Kidney (tissue), 14 donors: ENCODE results near the gene ATP13A1. TPM values are rescaled to one million over a fixed set of nuclear protein-coding genes. Genes with fewer than 3 reads are reported as not detected.
A peak's percentile ranks its signal among the peaks of the same experiment; 100 is the strongest.
"Not testable (repeated sequence)": the region's sequence is repeated elsewhere in the genome, so short reads cannot be mapped to it uniquely, and the experiment has no call there.

Source experiments
- DNase-seq, 5 donors: peaks; one replicate each; pipeline ENCODE4 v3.0.0-alpha.2; 2013 to 2020
- FAIRE-seq: peaks from 2 replicates; lab custom pipeline; 2012; peaks lifted over from hg19 to GRCh38; lab: Jason Lieb, UNC
- H3K27ac ChIP-seq, 2 donors: one replicate each; pipeline ENCODE4 v1.7.0; 2013; ENCODE audit warnings: low read depth in 2 of 2, low read length in 2 of 2, inconsistent platforms in 1 of 2
- H3K27me3 ChIP-seq: one replicate; pipeline ENCODE4 v1.7.1; 2013; ENCODE audit warnings: low read length, inconsistent platforms; ENCODE audit not compliant: control insufficient read depth, insufficient read depth
- H3K36me3 ChIP-seq, 3 donors: one replicate each; pipeline versions ENCODE4 v1.7.0 to v1.7.1; 2013; ENCODE audit warnings: low read length in 3 of 3, control low read depth in 1 of 3, inconsistent platforms in 1 of 3; ENCODE audit not compliant: insufficient read depth in 3 of 3, control insufficient read depth in 2 of 3
- H3K4me1 ChIP-seq, 3 donors: one replicate each; pipeline versions ENCODE4 v1.7.0 to v1.7.1; 2013; ENCODE audit warnings: low read length in 3 of 3, inconsistent platforms in 1 of 3, low read depth in 1 of 3; ENCODE audit not compliant: control insufficient read depth in 2 of 3, insufficient read depth in 2 of 3
- H3K4me3 ChIP-seq, 3 donors: one replicate each; pipeline versions ENCODE4 v1.7.0 to v1.8.1; 2013; ENCODE audit warnings: low read length in 3 of 3, control low read depth in 1 of 3, inconsistent platforms in 1 of 3
- H3K9ac ChIP-seq, 3 donors: one replicate each; pipeline versions ENCODE4 v1.7.0 to v1.7.1; 2013; ENCODE audit warnings: low read length in 3 of 3, control low read depth in 1 of 3, inconsistent platforms in 1 of 3
- H3K9me3 ChIP-seq, 3 donors: one replicate each; pipeline versions ENCODE4 v1.7.0 to v1.7.1; 2013; ENCODE audit warnings: low read length in 3 of 3, control low read depth in 1 of 3, inconsistent platforms in 1 of 3; ENCODE audit not compliant: control insufficient read depth in 2 of 3, insufficient read depth in 1 of 3
- intact Hi-C: fragments of 100-400 bp; cut with DNase I; formaldehyde crosslinking; loops from one replicate; pipeline ENCODE4 v1.11.1; 2022
- polyA plus RNA-seq: library from polyadenylated mRNA; stranded (reverse); fragments of 350-450 nt; fragmentation: Illumina TruSeq; extraction: RNeasy Lipid Tissue Mini Kit (QIAGEN cat#74804); gene quantifications from one replicate; pipeline ENCODE4 v1.2.3, GENCODE V29; 2014; ENCODE audit warnings: low read depth, low replicate concordance; ENCODE audit not compliant: insufficient read depth
- total RNA-seq: library from RNA; stranded (reverse); fragmentation: NEBNext Ultra II Directional; extraction: Animal tissue kit (Norgen Biotek cat#: 25700); gene quantifications from one replicate; pipeline ENCODE4 v1.2.1, GENCODE V29; 2021
- TF ChIP-seq, protein P1 (sequence below): IDR thresholded peaks from 3 replicates; pipeline ENCODE4 v1.5.1; 2012; ENCODE audit warnings: mild to moderate bottlenecking, moderate library complexity, borderline replicate concordance; ENCODE audit not compliant: insufficient read depth; ENCODE audit errors: extremely low read depth
- donor health status: control.
- donor health status: control.
- donor health status: control.
- donor health status: control.
- donor health status: control.
- donor health status: DM: yes; HTN: yes; CAD: no.
- donor health status: Normal renal cell carcinoma (clear cell type).

The ATP13A1 gene
- total and polyA plus RNA-seq, 2 donors from 2014 or later, result 30.1 to 78.1 TPM

DNA sequence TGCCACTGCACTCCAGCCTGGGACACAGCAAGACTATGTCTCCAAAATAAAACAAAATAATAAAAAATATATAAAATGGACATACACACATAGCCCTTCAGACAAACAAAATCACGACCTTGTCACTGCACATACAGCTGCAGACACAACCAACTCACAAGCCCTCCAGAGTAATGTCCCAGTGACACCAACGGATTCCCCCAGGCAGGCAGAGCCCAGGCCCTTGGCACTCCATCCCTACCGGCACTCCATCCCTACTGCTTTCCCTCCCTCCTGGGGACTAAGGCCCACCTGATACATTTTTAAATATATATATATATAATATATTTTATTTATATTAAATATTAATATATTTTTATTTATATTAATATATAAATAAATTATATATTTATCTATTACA, 23.6 kb upstream of the ATP13A1 start:
- H3K27ac ChIP-seq, result no peak overlapping the region
- intact Hi-C loops, result no loop called here
- TF ChIP-seq, protein P1, sequence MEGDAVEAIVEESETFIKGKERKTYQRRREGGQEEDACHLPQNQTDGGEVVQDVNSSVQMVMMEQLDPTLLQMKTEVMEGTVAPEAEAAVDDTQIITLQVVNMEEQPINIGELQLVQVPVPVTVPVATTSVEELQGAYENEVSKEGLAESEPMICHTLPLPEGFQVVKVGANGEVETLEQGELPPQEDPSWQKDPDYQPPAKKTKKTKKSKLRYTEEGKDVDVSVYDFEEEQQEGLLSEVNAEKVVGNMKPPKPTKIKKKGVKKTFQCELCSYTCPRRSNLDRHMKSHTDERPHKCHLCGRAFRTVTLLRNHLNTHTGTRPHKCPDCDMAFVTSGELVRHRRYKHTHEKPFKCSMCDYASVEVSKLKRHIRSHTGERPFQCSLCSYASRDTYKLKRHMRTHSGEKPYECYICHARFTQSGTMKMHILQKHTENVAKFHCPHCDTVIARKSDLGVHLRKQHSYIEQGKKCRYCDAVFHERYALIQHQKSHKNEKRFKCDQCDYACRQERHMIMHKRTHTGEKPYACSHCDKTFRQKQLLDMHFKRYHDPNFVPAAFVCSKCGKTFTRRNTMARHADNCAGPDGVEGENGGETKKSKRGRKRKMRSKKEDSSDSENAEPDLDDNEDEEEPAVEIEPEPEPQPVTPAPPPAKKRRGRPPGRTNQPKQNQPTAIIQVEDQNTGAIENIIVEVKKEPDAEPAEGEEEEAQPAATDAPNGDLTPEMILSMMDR, result no peak
- no peaks in the 10 kb centered on the region for H3K9me3 ChIP-seq
- DNase-seq, result peak in 2 of 5 donors; percentile 27 to 32
- no peak overlapping the region for H3K4me3 ChIP-seq
- no peaks in the 10 kb centered on the region for H3K36me3 ChIP-seq
- FAIRE-seq, result no peak
- H3K4me1 ChIP-seq, result no peaks in the 10 kb centered on the region
- H3K27me3 ChIP-seq, result no peaks in the 10 kb centered on the region
- no peak overlapping the region for H3K9ac ChIP-seq

DNA sequence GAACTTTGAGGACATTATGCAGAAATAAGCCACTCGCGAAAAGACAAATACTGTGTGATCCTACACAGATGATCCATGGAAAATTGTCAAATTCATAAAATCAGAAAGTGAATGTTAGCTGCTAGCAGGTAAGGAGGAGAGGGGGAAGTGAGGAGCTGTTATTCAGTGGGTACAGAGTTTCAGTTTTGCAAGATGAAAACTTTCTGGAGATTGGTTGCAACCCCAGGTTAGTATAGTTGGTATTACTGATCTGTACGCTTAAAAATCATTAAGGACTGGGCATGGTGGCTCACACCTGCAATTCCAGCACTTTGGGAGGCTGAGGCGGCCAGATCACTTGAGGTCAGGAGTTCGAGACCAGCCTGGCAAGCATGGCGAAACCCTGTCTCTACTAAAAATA, 23.1 kb upstream of the ATP13A1 start:
- Histone ChIP-seq H3K9ac (no peak overlapping the region), H3K4me3 (no peak overlapping the region), H3K27ac (no peak overlapping the region), H3K9me3 (peaks cover 0 to under 1% (median 0%) of the 10 kb centered on the region in 3 donors), H3K36me3 (no peaks in the 10 kb centered on the region), H3K4me1 (no peaks in the 10 kb centered on the region), H3K27me3 (no peaks in the 10 kb centered on the region)
- TF ChIP-seq, protein P1, result no peak
- DNase-seq (no peak), FAIRE-seq (no peak)
- intact Hi-C loops, result no loop called here

DNA sequence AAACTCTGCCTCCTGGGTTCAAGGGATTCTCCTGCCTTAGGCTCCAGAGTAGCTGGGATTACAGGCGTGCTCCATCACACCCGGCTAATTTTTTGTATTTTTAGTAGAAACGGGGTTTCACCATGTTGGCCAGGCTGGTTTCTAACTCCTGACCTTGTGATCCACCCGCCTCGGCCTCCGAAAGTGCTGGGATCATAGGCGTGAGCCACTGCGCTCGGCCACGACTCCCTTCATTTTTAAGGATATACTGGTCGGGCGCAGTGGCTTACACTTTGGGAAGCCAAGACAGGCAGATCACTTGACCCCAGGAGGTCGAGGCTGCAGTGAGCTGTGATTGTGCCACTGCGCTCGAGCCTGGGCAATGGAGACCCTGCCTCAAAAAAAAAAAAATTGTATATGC, 22.6 kb upstream of the ATP13A1 start:
- H3K9ac ChIP-seq, H3K4me3 ChIP-seq, FAIRE-seq, H3K4me1 ChIP-seq, H3K36me3 ChIP-seq, DNase-seq, H3K27me3 ChIP-seq, intact Hi-C loops, H3K9me3 ChIP-seq, H3K27ac ChIP-seq: not testable (repeated sequence)

DNA sequence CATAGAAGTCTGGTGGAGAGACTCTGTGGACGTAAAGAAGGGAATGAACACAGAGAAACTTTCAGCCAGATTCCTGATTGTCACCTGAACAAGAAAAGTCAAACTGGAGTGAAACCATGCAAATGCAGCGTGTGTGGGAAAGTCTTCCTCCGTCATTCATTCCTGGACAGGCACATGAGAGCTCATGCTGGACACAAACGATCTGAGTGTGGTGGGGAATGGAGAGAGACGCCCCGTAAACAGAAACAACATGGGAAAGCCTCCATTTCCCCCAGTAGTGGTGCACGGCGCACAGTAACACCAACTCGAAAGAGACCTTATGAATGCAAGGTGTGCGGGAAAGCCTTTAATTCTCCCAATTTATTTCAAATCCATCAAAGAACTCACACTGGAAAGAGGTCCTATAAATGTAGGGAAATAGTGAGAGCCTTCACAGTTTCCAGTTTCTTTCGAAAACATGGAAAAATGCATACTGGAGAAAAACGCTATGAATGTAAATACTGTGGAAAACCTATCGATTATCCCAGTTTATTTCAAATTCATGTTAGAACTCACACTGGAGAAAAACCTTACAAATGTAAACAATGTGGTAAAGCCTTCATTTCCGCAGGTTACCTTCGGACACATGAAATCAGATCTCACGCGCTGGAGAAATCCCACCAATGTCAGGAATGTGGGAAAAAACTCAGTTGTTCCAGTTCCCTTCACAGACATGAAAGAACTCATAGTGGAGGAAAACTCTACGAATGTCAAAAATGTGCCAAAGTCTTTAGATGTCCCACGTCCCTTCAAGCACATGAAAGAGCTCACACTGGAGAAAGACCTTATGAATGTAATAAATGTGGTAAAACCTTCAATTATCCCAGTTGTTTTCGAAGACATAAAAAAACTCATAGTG, 15.9 kb upstream of the ATP13A1 start:
- no peak for FAIRE-seq
- Histone ChIP-seq H3K27me3 (no peaks in the 10 kb centered on the region), H3K4me3 (no peak overlapping the region), H3K27ac (no peak overlapping the region), H3K9ac (no peak overlapping the region), H3K36me3 (peaks cover 7 to 19% (median 13%) of the 10 kb centered on the region in 3 donors), H3K4me1 (no peaks in the 10 kb centered on the region), H3K9me3 (peaks cover 0 to 14% (median 0%) of the 10 kb centered on the region in 3 donors)
- intact Hi-C loops, result no loop called here
- no peak for DNase-seq
- TF ChIP-seq, protein P1, result no peak
